ENCODE data around the gene ZNF662.

ZNF662 gene

DNA sequence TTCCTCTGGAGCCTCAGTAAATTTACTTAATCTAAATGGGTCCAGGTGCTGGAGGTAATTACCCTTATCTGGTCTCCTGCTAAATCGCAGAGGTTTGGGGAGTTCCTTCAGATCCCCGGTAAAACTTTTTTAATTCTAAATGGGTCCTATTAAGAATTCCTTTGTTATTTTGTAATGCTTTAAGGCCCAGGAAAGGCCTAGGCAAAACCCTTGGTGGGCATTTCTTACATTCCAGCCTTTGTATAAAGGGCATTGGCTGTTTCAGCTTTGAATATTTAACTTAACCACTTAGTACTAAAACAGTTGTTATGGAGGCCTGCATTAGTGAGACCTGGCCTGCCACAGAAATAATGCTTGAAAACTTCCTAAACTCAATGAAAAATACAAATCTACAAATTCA lies 14.9 kb upstream of the ZNF662 start:
- no peak for DNase-seq

DNA sequence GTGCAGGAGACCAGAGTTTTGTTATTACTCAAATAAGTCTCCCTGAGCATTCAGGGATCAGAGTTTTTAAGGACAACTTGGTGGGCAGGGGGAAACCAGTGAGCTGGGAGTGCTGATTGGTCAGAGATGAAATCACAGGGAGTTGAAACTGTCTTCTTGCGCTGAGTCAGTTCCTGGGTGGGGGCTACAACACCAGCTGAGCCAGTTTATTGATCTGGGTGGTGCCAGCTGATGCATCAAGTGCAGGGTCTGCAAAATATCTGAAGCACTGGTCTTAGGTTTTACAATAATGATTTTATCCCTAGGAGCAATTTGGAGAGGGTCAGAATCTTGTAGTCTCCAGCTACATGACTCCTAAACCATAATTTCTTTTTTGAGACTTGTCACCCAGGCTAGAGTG lies 13.8 kb upstream of the ZNF662 start:
- DNase-seq, result no peak

DNA sequence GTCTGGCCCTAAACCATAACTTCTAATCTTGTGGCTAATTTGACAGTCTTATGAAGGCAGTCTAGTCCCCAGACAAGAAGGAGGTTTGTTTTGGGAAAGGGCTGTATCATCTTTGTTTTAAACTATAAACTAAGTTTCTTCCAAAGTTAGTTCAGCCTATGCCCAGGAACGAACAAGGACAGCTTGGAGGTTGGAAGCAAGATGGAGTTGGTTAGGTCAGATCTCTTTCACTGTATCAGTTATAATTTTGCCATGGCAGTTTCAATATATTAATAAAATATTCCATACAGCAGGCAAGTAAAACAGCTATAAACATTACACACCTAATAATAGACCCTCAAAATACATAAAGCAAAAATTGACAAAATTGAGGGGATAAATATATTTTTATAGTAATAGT lies 13.1 kb upstream of the ZNF662 start:
- DNase-seq, result no peak

DNA sequence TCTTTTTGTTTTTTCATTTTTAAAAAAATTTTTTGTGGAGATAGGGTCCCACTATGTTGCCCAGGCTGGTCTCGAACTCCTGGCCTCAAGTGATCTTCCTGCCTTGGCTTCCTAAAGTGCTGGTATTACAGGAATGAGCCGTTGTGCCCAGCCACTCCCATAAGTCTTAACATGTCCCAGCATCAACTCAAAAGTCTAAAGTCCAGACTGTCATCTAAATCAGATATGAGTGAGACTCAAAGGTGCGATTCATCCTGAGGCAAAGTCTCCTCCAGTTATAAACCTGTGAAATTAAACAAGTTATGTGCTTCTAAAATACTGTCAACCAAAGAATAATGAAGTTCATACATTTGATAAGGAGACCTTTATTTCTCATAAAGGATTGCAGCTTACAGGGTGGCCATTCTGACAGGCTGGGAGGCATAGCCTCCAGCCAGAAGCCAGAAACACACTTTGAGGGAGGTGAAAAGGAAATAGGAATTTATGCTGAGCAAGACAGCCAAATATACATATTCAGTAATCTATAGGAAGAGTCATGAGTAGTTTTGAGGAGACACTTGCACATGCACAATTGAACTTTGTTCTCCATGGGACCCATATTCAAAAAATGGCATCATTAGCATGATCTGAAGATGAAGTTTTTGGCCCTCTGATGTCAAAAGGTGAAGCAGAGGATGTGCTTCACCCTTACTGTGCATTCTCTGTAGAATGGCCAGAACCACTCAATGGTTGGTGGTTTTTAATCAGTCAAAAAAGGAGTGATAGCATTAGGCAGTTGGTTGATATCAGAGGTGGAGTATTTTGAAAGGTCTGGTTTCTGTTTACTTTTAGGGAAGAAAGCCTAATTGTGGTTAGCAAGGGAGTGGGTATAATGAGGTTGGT lies 11.0 kb upstream of the ZNF662 start:
- DNase-seq, result no peak

DNA sequence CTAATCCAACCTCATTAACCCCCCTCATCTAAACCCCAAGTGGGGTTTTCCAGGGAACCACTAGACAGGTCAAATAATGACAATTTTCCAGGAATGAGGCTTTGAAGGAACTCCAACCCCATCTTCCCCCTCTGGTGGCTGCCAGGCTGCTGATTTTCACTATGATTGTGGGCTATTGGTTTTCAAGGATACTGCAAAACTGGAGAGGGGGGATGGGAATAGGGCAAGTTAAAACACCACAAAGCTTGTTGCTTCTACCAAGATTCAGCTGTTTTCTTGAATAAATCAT lies 10.4 kb upstream of the ZNF662 start:
- no peak for DNase-seq

DNA sequence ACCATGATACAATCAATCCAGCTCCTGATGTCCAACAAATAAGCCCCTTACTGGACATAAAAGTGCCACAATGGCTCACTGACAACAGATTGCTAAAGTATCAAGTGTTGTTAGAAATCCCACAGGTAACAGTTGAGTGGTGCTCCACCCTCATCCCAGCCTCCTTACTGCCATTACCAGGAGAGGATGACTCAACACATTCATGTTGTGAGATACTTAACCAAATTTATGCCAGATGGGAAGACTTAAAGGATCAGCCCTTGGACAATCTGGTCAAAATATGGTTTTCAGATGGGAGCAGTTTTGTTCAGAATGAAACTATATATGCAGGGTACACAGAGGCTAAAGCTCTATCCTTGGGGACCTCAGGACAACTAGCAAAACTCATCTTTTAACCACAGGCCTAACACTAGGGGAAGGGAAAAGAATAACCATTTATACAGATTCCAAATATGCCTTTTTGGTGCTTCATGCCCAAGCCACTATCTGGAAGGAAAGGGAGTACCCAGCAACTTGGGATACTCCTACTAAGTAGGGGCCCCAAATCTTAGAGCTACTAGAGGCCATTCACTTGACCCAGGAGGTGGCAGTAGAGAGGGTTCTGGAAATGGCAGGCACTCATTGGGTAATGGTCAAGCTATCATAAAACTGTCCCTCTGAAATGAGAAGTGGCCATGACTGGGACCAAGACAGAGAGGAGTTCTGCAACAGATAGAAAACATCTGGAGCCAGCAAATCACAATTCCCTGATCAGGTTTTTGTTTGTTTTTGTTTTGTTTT lies 6.9 kb upstream of the ZNF662 start:
- DNase-seq, result no peak

DNA sequence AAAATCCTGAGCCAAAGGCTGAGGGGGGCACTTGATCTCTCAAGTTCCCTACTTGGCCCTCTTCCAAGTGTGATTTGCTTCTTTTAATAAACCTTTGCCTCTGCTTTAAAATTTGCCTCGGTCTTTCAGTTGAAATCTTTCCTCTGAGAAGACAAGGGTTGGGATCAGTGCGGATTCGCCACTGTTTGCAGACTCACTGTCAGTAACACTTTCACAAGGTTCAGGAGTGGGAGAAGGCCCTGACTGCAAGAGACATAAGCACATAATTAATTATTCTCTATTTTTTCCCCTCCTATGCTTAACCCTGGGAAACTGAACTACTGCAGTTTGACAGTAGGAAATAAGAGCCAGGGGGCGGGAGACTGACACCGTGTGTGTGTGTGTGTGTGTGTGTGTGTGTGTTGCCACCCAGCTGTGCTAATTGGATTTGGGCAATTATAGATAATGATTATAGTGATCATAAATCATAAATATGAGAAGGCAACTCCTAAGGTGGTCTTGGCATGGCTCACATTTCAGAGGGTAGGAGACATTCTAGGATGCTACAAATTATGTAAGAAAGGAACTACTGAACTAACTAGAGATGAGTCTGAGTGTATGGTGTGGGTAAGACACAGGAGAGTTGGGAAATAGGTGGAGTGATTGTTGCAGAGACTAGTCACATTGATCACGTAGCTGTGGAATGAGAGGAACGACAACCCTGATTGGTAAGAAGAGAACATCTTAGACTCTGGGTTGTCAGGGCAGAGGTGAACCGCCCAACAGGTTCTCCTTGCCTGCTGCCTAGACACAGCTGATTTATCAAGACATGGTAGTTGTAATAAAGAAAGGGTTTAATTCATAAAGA lies 5.5 kb upstream of the ZNF662 start:
- DNase-seq, result no peak

DNA sequence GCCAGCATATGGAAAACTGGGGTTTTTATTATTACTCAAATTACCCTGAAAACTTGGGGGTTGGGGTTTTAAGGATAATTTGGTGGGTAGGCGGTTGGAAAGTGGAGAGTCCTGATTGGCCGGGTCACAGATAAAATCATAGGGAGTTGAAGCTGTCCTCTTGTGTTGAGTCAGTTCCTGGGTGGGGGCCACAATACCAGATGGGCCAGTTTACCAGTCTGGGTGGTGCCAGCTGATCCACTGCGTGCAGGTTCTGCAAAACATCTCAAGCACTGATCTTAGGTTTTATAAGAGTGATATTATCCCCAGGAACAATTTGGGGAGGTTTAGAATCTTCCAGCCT lies 4.9 kb upstream of the ZNF662 start:
- DNase-seq, result no peak

DNA sequence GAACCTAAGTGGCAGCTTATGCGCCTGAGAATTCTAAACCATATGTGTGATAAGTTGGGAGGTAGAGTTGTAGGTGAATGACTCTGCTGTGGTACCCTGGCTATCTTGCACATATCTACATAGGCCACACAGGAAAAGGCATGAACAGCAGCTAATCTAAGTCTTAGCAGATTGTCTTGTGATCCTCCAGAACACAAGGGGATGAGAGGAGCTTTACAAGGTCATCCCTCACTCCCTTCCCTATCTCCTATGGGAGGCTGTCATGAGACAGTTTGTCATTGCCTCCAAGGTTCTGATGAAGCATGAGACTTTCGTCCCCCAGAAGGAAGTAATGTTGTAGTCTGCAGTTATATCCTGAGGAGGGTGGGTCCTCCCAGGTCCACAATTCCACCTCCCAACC lies 3.7 kb upstream of the ZNF662 start:
- no peak for DNase-seq

DNA sequence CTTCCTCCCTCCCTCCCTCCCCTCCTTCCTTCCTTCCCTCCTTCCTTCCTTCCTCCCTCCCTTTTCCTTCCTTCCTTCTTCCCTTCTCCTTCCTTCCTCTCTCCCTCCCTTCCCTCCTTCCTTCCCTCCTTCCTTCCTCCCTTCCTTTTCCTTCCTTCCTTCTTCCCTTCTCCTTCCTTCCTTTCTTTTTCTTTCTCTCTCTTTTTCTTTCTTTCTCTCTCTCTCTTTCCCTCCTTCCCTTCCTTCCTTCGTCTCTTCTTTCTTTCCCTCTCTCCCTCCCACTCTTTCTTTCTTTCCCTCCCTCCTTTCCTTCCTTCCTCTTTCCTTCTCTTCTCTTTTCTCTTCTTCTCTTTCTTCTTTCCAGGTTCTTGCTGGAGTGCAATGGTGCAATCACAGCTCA lies 1.9 kb upstream of the ZNF662 start:
- no peak for DNase-seq

DNA sequence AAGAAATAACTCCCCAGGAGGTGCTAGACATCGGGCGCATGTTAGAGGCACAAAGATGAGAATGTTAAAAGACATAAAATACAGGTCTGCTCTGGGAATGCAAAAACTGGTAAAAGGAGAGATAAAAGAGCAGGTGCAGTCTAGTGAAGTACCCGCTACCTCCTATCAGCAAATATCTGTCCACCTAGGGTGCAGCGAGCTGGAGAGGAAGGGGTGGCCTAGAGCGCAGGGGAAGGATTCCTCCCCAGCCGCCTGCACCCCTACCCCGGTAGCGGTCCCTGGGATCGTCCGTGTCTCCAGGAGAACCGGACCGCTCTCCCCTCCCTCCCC lies 237 bp upstream of the ZNF662 start:
- no peak for DNase-seq

DNA sequence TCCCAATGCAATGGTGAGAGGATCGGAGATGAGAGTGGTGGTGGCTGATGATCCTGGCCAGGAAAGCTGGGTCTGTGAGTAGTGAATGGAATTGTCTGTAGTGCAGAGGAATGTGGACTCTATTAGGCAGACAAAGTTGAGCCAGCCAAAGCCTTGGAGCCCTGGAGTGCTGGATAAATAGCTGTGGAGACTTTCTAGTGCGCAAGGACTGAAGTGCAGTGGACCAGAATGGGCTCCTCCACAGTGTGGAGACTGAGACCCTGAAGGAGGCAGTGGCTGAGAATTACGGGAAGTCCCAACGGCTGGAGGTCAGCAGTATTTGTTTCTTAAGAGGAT lies 874 bp downstream of the ZNF662 start:
- no peak for DNase-seq

DNA sequence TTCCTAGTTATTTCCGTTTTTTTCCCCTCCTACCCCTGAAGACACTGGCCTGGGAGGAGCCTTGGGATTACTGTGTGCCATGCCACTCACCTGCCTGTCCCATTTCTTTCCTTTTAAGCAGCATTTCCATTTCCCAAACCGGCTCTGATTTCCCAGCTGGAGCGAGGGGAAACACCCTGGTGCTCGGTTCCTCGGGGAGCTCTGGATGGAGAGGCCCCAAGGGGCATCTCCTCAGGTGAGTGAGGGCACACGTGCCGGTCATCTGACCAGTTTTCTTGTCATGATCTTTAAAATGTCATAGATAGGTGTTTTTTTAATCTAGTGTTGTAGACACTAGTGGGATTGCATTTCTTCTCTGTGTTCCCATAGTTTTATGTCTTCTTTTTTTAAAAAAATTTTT lies 2.7 kb downstream of the ZNF662 start:
- DNase-seq, result no peak

DNA sequence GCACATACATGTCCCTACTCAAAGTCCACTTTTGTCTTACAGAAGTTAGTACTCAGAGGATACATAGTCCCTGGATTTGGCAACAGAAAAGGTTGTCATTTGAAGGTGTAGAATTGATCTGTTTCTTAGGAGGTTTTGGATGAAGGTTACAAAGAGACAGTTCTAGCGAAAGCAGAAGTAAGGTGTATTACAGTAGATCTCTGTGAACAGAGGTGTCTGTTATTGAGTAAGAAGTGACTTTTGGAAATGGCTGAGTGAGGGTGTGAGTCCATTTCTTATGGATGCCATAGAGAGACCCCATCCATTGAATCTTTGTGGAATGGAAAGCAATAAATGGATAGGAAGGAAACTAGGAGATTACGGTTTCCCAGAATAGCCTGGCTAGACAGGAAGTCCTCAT lies 5.6 kb downstream of the ZNF662 start:
- no peak for DNase-seq

DNA sequence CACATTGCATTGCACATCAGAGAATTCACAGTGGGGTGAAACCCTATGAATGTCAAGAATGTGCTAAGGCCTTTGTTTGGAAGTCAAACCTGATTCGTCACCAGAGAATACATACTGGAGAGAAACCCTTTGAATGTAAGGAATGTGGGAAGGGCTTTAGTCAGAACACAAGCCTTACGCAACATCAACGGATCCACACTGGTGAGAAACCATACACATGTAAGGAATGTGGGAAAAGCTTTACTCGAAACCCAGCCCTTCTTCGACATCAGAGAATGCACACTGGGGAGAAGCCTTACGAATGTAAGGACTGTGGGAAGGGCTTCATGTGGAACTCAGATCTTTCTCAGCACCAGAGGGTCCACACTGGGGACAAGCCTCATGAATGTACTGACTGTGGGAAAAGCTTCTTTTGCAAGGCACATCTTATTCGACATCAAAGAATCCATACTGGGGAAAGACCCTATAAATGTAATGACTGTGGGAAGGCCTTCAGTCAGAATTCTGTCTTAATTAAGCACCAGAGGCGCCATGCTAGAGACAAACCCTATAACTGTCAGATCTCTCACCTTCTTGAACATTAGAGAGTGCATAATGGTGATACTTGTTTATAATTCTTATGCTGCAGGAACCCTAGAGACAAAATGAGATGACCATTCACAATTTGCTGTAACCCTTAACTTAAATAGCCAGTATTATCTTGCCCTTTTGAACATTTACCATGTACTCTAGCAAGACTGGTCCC lies 9.0 kb downstream of the ZNF662 start:
- no peak for DNase-seq

DNA sequence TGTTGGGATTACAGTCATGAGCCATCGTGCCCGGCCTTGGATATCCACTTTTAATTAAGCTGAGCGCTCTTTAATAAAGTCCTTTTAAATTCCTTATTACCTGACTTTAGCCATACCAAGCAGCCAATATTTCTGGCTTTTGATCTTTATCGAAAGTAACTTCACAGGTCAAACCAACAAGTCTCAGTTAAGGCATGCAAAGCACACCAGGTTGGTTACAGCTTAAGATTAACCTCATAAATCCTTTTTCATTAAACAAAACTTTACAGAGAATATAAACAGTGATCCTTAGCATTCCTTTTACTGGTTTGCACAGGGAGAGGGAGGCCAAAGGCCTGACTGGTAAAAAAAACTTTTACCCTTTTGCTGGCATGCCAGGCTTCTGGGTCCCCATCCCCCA lies 17.7 kb downstream of the ZNF662 start:
- DNase-seq, result no peak

DNA sequence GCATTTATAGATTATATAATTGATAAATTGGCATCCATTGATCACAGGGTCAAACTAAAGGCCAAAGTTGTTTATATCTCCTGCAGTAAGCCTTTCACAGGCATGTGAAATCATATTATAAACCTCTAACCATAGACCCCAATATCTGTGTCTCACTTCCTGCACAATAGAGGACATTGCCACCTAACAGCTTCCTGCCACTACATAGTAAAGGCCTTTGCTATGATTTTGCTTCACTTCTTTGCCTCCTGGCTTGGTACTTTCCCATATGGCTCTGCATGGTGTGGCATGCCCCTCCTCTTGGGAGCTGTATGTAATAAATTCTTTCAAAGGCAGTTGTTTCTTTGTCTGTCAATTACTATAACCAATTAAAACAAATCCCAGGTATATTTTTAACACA lies 20.4 kb downstream of the ZNF662 start:
- DNase-seq, result no peak

DNA sequence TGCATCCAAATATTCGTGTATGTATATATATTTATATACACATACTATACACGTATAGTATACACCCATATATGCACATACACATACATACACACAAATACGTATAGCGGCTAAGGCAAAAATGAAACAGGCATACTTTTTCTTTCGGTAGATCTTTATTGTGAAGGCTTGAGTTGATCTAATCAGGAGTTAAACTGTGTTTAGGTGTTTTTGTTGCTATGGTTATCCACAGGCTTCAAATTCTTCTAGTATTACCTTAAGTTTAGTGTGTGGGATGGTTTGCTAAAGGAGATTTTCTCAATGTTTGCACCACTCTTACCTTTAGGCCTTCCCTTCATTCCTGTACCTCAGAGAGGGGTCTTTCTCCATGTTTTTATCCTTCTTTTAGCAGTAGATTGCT lies 28.2 kb downstream of the ZNF662 start:
- DNase-seq, result no peak

DNA sequence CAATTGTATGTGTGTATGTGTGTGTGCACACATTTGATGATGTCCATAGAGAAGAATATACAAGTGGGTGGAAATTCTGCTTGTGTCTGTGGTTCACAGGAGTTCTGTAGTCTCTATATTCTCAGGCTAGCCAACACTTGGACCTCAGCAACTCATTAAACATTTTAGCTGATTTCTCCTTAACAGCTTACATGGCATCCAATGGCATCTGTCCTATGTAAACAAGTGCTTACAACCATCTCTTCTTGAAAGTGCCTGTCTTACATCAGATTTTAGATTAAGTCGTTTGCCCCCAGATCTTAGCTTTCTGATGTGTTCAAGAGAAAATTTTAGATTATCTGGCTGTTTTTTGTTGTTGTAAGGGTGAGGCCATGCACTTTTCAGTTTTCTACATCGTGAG lies 29.0 kb downstream of the ZNF662 start:
- DNase-seq, result no peak

DNA sequence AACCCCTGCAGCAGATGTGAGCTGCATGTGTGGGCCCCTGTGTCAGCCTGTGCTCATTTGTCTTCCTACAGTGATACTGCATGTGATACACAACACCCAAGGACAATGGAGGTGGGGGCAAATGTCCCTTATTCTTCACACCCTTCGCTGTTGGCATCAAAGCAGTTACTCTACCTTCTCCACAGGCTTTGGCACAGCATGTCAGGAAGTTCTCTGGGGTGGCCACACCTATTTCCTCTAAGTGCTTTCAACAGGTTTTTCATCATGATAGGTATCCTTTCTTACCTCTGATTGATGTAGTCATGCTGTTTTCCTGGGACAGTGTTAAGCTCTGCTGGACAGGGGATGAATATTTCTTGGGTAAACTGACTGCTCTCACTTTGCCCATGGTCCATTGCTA lies 29.5 kb downstream of the ZNF662 start:
- DNase-seq, result no peak

DNA sequence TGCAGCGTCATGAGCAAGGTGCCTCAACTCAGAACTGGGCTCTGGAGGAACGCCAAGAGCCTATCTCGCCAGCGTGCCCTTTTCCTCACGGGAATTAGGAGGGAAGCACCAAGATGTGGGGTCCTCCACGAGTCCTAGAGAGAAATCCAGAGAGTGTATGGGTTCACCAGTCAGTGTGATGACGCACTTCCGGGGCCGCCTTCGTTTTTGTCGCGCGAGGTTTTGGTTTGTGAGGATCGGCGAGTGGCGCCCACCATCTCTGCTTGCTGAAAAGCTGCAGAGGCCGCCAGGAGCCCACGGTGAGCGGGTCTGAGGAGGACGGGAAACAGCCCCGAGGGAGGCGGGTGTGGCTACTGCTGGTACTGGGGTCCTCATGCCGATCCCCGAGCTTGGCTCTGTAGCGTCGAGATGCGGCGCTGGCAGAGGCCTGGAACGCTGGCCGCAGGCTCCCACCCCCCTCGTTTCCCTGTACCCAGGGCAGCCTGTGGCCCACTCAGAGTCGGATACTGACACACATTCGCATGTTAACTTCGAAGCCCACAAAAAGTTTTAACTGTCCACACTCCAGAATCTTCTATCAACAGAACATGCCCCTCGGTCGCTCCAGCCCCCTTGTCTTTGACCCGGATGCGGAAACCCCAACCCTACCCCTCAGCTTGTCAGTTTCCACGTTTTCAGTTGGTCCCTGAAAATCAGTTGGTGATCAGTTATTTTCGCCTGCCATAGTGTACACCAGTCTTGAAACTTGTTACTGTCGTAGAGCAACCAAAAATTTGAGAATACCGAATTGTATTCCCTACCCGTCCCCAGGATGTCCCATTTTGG lies 30.4 kb downstream of the ZNF662 start:
- DNase-seq, result no peak

DNA sequence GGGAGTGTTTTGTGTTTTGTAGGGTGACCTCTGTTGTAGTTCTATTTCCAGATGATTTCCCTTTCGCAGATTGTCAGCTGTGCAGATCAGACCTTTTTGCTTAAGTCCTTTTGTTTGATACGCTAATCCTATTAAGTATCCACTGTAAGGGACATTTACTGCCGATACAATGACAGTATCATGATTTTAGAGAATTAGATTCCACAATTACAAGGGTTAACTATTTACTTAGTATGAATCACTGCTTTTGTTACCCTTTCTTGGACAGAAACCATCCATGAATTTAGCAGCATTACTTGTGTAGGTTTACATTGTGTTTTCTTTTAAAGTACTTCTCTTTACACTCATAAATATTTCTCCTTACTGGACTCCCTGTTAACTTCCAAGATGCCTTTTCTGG lies 31.4 kb downstream of the ZNF662 start:
- no peak for DNase-seq

DNA sequence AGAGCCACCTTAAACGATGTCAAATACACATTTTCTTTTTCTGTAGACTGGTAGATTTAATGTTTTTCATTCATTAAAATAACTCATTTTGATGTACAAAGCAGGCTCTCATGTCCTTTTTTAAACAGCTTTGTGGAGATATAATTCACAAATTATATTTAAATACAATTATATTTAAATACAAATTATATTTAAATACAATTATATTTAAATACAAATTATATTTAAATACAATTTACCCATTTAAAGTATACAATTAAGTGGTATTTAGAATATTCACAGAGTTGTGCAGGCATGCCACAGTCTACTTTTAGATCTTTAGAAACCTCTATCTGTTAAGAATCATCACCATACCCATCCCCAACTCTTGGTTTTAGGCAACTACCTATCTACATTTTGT lies 36.8 kb downstream of the ZNF662 start:
- no peak for DNase-seq
